Activated CD4-positive, alpha-beta T cell treated with anti-CD3 and anti-CD28 coated beads, Interleukin-2, amount 50 U/mL, for 24 hours (primary cell): ENCODE data around the gene CMSS1.

ENCODE experiments used
- DNase-seq, 2 donors: peaks; one replicate each; pipeline ENCODE4 v3.0.0-alpha.2; 2020; ENCODE audit warnings: low read depth in 1 of 2, low spot score in 1 of 2

CMSS1 gene

DNA sequence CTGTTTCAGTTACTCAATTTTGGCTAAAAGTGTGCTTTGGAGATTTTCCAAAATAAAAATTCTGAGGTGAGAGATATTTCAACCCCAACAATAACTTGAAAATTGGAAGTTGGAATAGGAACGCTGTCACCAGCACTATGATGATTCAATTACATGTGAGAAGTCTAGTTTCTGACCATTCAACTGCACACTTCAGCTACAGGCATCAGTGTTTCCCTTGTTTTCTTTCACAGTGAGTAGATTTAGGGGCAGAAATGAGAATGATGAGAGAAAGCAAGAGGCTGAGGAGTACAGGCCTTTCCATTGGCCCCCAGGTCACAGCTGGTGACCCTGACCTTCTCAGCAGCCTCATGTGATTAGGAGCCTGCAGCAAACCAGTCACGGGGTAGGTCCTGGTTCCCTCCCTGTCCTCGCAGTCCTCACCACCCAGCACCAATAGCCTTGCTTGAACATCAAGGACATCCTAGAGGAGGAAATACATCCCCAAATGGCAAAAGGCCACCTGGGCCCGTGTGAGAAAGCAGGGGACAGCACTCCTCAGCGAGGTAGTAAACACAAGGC, 306.6 kb downstream of the CMSS1 start:
- DNase-seq, result no peak

DNA sequence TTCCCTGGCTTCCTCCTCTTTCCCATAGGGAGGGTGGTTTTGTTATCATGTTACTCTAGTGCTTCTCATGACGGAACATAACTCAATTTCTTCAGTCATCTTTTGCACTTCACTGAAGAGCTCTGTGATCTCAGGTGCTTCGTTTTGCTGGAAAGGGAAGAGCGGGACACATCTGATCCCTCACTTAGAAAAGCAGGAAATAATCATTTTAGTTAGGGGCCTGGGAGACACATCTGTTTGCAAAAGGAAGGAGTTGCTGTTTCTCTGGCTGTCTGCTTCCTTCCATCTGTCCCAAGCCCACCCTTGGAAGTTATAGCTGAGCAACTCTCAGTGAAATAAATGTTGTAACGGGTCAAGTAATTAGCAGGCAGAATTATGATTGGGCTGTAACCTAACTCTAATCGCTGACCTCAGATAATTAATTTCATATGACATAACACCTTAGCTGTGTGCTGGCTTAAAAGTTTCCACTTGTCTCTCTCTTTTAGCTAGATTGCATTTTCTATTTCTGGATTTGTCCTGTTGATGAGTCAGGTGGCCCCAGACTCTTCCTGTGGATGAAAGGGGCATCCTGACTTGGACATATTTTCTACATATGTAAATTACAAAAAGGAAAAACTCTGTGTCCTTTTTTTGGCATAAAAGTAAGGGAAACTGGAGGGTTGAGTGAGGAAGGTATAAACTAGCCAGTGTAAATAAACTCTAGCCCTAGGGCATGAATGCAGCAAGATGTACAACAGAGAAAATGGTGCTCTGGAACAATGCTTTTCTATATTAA, 307.7 kb downstream of the CMSS1 start:
- no peak for DNase-seq

DNA sequence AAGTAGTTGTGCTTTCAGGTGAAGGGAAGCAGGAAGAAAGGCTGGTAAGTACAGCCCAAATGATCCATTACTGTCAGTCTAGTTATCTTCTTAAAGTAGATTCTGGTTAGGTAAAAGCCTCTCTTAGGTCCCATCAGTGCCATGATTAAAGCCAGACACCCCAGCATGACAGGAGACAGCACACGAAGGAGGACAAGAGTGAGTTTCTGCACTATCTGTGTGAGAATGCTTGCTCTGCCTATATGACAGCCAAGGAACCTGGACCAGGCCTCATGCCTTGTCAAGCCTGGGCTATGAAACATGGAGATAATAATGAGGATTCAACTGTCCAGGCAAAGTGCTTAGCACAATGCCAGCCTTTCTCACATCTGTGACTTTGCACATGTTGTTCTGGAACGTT, 310.1 kb downstream of the CMSS1 start:
- DNase-seq, result no peak

DNA sequence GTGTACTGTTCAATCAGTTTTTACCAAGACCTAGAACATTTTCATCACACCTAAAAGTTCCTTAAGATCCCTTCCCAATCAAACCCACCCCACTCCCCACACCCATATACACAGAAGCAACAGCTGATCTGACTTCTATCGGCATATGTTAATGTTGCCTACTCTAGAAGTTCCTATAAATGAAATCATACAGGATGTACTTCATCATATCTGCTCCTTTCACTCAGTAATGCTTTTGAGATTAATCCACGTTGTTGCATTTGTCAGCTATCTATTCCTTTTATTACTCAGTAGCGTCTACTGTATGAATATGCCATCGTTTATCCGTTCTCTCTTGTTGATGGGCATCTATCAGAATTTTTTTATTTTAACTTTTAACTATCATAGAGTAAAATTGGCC, 310.9 kb downstream of the CMSS1 start:
- no peak for DNase-seq

DNA sequence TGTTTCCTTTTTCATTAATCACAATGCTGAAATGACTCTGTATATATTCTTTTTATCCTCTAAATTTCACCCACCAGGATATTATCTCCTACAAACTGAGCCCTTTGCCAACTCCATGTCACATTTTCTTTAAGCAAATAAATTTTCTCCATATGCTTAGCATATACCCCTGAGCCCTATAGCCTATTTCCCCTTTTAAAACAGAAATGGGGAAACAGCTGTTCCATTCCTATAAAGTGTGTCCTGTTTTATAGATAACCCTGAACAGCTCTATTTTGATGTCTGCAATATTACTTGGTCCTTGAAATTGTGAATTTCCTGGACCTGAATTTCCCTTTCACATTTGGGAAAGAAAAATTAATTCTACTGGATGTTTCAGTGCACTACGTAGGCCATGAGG, 312.3 kb downstream of the CMSS1 start:
- DNase-seq, result no peak

DNA sequence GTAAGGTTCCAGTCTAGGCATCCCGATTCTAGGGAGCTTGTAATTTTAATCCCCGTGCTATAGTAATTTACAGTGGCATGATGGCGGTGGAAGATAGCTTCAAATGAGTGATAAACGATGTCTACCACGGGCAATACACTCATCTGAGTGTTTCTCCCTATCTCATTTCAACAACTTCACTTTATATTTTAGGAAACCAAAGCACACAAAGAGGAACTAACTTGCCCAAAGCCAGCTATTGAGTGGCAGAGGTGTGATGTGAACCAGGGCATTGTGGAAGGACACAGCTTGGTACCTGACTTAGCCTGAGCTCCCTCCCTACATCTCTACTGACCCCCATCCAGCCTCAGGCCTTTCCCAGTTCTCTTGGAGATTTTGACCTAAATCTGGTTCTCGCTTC, 313.6 kb downstream of the CMSS1 start:
- DNase-seq, result no peak

DNA sequence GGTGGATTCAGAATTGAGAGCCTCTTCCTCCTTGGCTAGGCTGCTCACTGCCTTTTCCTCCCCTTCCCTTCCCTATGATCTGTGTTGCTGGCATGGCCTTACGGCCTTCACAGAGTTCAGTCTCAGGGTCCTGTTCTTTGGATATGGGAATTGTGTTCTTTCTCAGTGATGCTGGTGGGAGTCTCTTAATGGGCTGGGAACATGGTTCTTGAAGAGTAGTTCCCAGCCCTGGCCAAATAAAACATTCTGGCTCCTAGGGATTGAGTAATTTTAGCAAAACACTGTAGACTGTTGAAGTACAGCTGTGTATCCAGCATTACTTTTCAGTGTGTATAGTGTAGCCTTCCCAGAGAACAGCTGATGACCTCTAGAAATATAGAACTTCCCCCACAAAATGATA, 319.3 kb downstream of the CMSS1 start:
- no peak for DNase-seq

DNA sequence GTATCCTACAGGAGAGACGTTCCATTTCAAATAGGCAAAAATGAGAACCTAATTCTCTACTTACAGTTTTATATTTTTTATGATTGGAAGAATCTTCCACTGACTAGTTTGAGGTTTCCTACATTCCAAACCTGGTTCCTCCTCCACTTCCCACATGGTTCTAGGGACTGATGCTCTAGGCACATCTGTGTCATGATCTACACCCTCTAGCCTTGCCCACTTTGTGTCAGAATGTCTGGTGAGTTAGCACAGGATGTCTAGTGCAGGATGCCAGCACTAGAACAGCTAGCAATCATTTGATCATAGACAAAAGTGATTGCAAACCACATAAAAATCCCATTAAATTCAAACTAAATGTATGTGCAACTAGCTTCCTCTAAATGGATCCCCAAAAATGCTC, 323.3 kb downstream of the CMSS1 start:
- no peak for DNase-seq

DNA sequence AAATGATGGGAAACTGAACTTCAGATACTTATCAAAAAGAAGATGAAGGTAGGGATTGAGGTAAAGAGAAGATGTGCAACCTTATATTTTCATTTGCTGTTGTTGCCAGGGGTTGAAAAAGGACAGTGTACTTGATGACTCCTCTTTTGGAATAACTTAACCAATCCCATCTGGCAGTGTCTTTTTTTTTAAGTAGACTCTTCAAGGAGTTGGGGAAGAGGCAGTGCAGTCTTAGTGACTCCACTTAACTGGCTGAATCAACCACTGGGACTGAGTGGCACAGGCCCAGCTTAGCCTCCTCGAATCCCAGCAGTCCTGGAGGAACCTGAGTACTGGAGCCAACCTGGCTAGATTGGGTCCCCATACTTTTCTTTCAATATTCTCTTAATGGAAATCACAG, 323.9 kb downstream of the CMSS1 start:
- no peak for DNase-seq

DNA sequence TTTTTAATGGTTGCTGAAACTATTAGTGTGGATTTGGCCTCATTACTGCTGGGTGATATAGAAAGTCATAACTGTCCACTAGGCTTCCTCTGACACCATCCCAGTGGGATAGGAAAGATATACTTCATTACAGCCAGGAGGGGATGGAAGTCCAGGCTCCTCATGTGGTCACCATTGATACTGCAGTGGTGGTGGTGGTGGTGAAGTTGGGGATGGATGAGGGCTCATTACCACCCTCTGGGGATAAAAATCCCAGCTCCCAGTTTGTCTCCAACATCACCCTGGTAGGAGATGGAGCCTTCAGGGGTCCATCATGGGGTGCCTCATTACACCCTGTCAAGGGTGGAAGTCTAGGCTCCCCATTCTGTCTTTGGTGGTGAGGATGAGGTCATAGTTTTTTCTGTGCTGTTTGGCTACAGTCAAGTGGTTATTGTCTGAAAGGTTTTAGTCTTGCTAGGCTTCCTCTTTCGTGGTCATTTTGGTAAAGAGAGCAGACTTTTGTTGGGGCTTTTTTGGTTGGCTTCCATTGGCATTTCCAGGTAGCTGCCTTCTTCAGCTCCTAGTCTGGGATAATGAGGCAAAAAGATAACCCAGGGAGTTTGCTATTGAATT, 326.7 kb downstream of the CMSS1 start:
- no peak for DNase-seq

DNA sequence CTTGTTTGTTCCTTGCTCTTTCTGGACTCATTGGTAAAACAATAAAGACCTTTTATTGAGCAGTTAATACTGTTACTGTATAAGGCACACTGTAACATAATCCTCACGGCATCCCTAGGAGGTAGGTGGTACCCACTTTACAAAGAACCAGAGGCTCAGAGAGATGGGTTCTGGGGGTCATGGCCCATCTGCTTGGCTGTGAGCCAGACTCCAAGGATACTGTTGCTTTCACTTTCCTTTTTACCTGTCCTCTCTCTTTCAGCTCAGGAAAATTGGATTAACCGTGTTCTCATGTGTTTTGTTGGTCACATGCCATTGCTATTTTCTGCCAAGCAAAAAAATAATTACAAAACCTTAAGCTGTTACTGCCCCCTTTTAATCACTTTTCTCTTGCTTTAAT, 331.5 kb downstream of the CMSS1 start:
- no peak for DNase-seq

DNA sequence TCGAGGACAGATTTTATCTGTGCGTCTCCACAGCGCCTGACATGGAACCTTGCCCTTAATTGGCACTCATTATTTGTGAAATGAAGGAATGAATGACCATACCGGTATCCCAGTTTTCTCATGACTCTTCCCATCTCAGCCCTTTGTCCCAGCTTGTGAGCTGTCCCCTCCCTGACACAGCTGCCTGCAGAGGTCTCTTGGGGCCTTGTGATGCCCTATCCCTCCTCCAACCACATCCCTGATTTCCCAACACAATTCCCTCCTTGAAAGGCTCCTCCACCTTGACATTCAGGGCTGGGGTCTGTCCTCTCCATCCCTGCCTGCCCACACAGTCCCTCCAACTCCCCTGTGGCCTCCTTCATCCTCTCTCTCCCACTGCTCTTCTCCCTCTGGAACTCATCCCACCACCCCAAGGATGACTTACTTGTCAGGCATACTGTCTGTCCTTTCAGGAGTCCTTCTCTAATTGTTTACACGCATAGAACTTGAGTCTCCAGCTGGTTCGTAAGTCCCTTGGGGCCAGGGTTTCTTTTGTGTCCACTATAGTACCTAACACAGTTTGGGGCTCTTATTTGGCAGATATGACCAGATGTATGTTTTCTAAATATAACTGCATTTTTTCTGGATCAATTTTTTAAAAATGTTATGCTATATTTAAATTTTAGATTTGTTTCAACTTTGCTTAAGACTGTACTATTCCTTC, 332.2 kb downstream of the CMSS1 start:
- DNase-seq, result no peak

DNA sequence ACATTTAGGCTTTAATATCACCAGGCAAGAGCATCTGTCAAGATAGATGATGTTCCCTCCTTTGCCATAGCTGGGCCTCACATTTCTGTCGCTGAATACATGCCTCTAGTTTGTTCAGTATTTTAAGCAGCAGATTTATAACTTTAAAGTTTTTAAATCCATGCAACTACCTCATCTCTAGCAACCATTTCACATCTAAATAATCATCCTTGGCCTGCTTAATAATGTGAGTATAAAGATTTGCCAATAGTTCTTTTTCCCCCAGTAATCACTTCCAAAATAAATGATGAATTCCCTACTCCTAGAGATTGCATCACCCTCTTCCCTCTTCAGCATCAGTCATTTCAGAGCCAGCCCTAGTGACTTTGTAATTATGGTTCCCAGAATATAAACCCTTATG, 332.8 kb downstream of the CMSS1 start:
- no peak for DNase-seq

DNA sequence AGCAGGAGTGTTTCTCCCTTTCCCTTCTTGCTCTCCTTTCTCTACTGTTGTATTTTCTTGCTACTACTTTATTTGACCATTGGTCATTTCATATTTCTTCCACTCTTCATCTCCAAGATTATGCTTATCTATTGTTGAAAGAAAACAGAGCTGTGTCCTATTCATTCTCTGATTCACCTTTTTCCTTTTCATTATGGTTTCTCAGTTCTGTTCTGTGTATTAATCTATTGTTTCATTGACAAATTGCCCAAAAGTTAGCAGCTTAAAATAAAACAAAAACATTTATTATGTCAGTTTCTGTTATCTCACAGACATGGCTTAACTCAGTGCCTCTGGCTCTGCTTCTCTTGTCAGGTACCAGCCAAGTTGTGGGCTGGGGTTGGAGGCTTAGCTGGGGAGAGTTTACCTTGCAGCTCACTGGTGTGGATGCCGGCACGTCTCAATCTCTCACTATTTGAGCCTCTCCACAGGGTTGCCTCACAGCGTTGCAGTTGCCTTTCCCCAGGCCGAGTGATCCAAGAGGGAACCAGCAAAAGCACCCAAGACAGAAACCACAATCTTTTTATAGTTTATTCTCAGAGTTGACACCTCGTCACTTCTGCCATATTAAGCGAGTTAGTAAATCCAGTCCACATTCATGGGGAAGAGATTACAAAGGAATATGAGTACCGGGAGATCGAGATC, 333.5 kb downstream of the CMSS1 start:
- no peak for DNase-seq

DNA sequence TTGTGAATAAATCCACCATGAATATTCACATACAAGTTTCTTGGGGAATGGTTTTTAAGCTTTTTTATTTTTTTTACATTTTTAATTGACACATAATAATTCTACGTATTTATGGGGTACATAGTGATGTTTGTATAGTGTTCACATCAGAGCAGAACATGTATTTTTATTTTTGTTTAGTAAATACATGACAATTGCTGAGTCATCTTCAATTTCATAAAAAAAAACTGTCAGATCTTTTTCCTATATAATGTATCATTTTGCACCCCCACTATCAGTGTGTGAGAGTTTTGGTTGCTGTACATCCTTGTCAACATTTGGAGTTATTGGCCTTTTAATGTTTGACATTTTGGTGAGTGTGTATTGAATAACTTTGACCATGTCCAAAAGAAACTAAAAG, 336.5 kb downstream of the CMSS1 start:
- no peak for DNase-seq

DNA sequence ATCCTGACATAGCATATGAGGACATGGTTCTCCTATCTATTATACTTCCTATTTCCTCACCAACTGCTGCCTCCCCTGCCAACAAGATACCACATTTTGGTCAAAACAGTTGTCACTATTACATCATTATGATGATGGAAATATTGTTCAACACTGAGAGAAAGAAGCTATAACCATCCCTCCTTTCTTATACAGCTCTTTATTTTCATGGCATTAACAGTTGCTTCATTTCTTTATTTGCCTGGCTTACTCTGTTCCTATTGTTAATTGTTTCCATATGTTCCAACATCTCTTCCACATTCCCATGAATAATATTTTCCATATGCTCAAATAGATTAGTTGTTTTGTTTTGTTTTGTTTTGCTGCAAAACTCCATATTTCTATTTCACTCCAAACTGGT, 337.5 kb downstream of the CMSS1 start:
- DNase-seq, result no peak

DNA sequence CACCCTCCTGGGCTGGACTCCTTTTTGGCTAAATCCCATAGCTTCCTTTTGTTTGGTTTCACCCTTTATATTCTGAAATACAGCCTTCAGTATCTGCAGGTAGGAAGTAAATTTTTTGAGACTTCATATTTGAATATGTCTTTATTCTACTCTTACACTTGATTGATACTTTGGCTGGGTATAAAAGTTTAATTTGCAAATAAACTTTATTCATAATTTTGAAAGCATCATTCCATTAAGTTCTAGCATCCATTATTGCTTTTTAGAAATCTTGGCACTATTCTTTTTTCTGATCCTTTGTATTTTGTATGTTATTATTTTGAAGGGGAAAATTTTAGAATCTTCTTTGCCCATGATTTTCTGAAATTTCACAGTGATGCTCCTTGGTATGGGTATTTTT, 337.9 kb downstream of the CMSS1 start:
- no peak for DNase-seq

DNA sequence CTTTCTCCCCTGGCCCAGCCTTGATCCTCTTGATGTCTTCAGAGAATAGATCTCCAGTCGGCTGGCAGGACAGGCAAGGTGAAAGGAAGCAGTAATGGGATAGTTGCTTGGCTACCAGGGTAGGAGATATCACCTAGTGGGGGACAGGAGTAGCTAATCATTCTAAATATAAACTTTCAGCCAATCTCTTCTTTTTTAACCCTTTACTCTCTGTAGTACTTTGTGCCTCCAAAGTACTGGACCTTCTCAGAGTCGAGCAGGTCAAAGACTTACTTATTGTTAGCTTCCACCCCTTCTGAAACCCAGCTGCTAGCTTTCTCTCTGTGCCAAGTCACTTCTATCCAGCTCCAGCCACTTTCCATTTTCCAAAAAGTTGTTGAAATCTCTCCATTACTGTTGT, 340.0 kb downstream of the CMSS1 start:
- DNase-seq, result no peak

DNA sequence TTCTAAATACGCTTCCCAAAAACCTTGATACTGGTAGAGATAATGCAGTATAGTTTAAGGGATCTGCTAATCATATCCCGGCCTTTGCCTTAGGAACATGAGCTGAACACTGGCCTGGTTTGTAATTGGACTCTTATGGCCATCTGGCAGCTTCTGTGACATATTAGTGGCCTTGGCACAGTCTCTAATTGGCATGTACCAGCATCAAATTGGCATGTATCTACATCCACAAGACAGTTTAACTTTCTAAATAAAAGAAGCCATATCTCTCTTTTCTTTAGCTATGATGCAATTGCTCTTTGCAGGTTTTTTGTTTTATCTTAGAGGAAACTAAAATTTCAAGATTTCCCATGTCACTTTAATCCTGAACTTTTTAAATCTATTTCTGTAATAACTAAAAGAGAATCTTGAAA, 341.3 kb downstream of the CMSS1 start:
- DNase-seq, result no peak

DNA sequence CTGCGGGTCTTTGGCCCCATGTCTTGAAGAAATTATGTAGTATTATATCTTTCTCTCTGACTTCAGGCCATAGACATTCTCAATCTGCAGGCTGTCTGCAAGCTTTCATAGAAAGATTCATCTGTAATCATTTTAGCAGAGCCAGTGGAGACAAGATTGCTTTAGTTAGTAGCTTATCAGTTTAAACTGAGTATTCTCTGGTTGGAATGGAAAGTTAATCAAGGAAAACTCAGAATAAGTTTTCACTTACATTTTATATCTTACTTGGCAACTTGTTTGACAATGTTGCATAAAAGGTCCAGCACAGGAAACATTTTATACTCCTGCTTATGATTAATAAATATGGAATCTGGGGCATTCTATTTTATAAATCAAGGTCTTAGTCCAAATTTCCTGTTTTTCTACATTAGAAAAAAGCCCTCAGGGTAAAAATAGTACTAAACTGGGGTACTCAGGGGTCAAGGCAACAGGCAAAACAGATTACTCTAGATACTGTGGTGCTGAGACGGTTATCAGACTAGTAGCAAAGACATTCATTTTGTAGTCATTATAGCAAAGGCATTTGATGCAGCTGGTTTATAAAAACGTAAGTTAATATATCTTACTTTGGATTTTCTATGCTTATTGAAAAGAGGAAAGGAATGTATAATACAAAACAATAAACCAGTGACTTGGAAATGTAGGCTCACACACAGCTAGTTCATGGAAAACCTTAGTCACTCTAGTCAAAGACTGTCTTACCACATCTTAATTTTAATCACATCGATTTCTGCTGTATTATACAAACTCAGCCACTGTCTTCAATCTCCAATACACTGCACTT, 341.9 kb downstream of the CMSS1 start:
- no peak for DNase-seq

DNA sequence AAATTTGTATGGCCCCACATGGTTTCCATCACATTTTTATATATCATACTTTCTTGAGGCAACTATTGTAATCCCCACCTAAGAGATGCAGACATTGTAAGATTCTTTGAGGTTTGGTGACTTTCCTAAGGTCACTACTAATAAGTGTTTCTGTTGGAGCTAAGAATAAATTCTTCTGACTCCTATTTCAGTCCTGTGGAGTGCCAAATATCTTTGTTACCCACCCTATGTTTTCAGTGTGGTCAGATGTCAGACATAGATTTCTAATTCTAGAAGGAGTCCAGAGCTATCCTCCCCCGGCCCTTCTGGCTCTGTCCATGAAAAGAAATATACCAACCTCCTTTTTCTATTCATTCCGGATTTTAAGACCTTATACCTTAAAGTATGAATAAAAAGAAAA, 342.9 kb downstream of the CMSS1 start:
- no peak for DNase-seq
